ENCODE measurements around the gene ZBTB21.

Gene ZBTB21

GRCh38 chr21:41977034-41977950, 32.9 kb downstream of the ZBTB21 start:
- TF ChIP-seq, protein P1, sequence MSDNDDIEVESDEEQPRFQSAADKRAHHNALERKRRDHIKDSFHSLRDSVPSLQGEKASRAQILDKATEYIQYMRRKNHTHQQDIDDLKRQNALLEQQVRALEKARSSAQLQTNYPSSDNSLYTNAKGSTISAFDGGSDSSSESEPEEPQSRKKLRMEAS (IDR thresholded peaks at IDR 0.05; ENCODE audit: low read depth, low read length), result no peak
- TF ChIP-seq CTCF (IDR thresholded peaks at IDR 0.05; ENCODE audit: low read depth, low read length) (no peak), POLR2A (IDR thresholded peaks at IDR 0.05; ENCODE audit: extremely low read depth, insufficient read length) (no peak), MYC (IDR thresholded peaks at IDR 0.05; ENCODE audit: low read depth, low read length) (no peak)
- no peak overlapping the region for H3K4me3 ChIP-seq (ENCODE audit: low read depth, low read length)
- DNase-seq (ENCODE audit: low read depth), result no peak

DNA sequence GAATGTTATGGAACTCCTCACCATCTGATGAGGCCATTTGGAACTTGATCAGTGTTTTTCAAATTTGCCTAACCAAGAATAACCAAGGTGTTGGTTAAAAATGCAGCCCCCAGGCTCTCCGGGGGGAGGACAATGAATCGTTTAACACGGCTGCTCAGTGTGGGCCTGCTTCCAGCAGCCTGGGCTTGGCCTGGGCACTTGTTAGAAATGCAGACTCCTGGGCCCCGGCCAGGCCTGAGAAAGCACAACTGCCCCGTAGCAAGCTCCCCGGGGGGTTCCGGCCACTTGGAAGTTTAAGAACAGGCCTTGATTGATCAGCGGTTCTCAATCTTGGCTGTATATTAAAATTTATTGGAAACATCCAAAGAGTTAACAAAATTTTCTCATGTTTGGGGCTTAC, 33.5 kb downstream of the ZBTB21 start:
- no peak for DNase-seq (ENCODE audit: low read depth)
- no peak for TF ChIP-seq CTCF (IDR thresholded peaks at IDR 0.05; ENCODE audit: low read depth, low read length)
- no peak for TF ChIP-seq POLR2A (IDR thresholded peaks at IDR 0.05; ENCODE audit: extremely low read depth, insufficient read length)
- TF ChIP-seq MYC (IDR thresholded peaks at IDR 0.05; ENCODE audit: low read depth, low read length), result no peak
- TF ChIP-seq, protein P1 (IDR thresholded peaks at IDR 0.05; ENCODE audit: low read depth, low read length), result no peak
- H3K4me3 ChIP-seq (ENCODE audit: low read depth, low read length), result no peak overlapping the region

GRCh38 chr21:41975391-41976272, 34.5 kb downstream of the ZBTB21 start:
- TF ChIP-seq POLR2A (IDR thresholded peaks at IDR 0.05; ENCODE audit: extremely low read depth, insufficient read length) (no peak), CTCF (IDR thresholded peaks at IDR 0.05; ENCODE audit: low read depth, low read length) (no peak), MYC (IDR thresholded peaks at IDR 0.05; ENCODE audit: low read depth, low read length) (no peak)
- TF ChIP-seq, protein P1 (IDR thresholded peaks at IDR 0.05; ENCODE audit: low read depth, low read length), result no peak
- DNase-seq (ENCODE audit: low read depth), result no peak
- no peak overlapping the region for H3K4me3 ChIP-seq (ENCODE audit: low read depth, low read length)

DNA sequence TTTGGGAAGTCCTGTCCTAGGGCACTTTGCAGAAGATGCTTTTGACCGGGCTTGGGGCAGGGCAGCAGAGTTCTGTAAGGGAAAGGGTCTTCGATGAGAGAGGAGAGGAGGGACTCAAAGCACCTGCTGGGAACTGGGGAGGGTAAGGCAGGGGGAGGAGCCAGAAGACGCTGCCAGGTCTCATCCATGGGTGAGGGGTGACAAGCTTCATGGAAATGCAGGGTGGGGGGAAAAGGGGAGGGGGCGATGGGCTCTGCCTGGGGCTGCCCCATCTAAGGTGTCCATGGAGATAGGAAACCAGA, 35.5 kb downstream of the ZBTB21 start:
- TF ChIP-seq, protein P1 (IDR thresholded peaks at IDR 0.05; ENCODE audit: low read depth, low read length), result no peak
- no peak for TF ChIP-seq MYC (IDR thresholded peaks at IDR 0.05; ENCODE audit: low read depth, low read length)
- TF ChIP-seq POLR2A (IDR thresholded peaks at IDR 0.05; ENCODE audit: extremely low read depth, insufficient read length), result no peak
- TF ChIP-seq CTCF (IDR thresholded peaks at IDR 0.05; ENCODE audit: low read depth, low read length), result no peak
- no peak overlapping the region for H3K4me3 ChIP-seq (ENCODE audit: low read depth, low read length)
- no peak for DNase-seq (ENCODE audit: low read depth)

DNA sequence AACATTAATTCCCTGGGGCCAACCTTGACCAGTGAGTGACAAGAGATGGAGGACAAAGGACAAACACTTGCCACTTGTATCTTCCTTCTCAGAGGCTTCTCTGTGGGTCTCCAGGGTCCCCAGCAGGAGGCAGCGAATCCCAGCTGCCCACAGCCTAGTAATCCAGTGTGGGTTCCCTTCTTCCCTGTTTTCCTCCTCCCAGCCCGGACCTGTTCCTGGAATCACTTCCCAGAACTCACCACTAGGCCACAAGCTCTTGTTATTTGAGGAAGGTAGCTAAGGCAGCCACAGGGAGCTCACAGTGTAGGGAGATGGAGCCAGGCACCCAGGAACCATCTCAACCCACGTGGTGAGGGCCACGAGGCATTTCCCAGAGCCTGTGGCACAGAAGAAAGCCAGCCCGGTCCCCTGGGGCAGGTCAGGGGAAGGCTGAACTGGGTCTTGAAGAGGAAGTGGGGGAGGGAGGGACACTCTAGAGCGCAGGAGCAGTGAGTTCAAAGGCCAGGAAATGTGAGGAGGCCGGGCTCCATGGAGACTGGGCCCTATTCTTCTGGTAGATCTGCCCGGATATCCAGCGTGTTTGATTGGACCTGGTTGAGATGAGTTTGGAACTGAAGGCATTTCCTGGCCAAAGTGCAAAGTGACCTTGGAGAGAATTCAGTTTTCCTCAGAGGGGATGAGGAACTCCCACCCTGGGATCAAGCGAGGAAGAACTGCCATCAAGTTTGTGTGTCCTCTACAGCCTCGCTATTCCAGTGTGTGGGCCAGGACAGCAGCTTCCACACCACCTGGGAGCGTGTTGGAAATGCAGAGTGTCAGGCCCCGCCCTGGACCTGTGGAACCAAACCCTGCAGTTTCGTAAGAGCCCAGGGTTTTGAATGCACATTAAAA, 36.1 kb downstream of the ZBTB21 start:
- no peak overlapping the region for H3K4me3 ChIP-seq (ENCODE audit: low read depth, low read length)
- DNase-seq (ENCODE audit: low read depth), result peak; percentile 89
- TF ChIP-seq CTCF (IDR thresholded peaks at IDR 0.05; ENCODE audit: low read depth, low read length), result no peak
- peak; percentile 70 for TF ChIP-seq MYC (IDR thresholded peaks at IDR 0.05; ENCODE audit: low read depth, low read length)
- TF ChIP-seq, protein P1 (IDR thresholded peaks at IDR 0.05; ENCODE audit: low read depth, low read length), result peak; percentile 86
